ENCODE results near the gene SLC25A23. TPM values are rescaled to one million over a fixed set of nuclear protein-coding genes. Genes with fewer than 3 reads are reported as not detected.

Gene SLC25A23
- total and polyA plus RNA-seq, 11 donors, result 64.4 to 208 (median 114) TPM

DNA sequence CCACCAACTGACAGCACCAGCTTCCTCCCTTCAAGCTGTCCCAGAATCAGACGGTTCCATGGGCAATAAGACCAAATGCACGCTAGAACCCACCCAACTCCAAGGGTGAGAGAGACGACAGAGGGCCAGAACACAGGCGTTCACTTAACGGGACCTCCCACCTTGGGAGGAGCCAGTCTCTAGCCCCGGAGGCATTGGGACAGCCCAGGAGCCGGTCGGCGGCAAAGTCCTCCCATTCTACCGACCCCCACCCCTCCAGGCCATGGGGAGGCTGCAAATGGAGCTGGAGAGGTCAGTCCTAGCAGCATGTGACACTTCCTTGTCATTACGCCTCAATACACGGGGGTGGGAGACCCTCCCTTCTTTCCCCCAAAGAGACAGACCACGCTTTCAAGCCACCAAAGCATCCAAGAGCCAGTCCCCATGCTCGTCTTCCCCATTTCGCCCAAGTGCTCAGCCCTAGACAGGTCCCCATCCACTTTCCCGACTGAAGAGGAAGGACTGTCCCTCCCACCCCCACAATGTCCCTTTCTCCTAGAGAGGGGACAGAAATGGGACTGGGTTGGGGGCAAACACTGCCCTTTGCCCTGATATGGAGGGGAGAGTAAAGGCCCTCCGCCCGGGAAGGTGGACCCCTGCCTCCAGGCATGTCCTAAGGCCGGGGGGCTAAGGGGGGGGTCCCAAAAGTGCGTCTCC lies 35.9 kb downstream of the SLC25A23 start:
- Histone ChIP-seq H3K9me3 (no peaks in the 10 kb centered on the region), H3K4me1 (peaks cover 0 to 41% (median 21%) of the 10 kb centered on the region in 12 donors), H3K4me3 (peak overlapping the region; percentile 63 to 96 (median 78)), H3K27ac (peak overlapping the region in 11 of 12 donors; percentile 25 to 78 (median 71)), H3K36me3 (peaks cover 0 to 38% (median 31%) of the 10 kb centered on the region in 9 donors), H3K27me3 (no peaks in the 10 kb centered on the region)
- intact Hi-C loops (cut with DNase I), result loop anchor here in 3 of 10 donors (2.0 to 5.0 kb wide), 3 partner anchors 31 to 51 kb away; partner anchors contain the start of genes ALKBH7 (in 3 of the 3) and GTF2F1 (in 1 of the 3)
- WGBS, 4 donors, result 1 to 3% (median 2%) methylated on average over 8 to 20 of the region's 20 CpGs
- TF ChIP-seq, protein P1, sequence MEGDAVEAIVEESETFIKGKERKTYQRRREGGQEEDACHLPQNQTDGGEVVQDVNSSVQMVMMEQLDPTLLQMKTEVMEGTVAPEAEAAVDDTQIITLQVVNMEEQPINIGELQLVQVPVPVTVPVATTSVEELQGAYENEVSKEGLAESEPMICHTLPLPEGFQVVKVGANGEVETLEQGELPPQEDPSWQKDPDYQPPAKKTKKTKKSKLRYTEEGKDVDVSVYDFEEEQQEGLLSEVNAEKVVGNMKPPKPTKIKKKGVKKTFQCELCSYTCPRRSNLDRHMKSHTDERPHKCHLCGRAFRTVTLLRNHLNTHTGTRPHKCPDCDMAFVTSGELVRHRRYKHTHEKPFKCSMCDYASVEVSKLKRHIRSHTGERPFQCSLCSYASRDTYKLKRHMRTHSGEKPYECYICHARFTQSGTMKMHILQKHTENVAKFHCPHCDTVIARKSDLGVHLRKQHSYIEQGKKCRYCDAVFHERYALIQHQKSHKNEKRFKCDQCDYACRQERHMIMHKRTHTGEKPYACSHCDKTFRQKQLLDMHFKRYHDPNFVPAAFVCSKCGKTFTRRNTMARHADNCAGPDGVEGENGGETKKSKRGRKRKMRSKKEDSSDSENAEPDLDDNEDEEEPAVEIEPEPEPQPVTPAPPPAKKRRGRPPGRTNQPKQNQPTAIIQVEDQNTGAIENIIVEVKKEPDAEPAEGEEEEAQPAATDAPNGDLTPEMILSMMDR (IDR thresholded peaks at IDR 0.05), result no peak
- no peak for TF ChIP-seq POLR2A (IDR thresholded peaks at IDR 0.05)
- ATAC-seq (no peak), DNase-seq (peak in 1 of 5 donors; percentile 36)

DNA sequence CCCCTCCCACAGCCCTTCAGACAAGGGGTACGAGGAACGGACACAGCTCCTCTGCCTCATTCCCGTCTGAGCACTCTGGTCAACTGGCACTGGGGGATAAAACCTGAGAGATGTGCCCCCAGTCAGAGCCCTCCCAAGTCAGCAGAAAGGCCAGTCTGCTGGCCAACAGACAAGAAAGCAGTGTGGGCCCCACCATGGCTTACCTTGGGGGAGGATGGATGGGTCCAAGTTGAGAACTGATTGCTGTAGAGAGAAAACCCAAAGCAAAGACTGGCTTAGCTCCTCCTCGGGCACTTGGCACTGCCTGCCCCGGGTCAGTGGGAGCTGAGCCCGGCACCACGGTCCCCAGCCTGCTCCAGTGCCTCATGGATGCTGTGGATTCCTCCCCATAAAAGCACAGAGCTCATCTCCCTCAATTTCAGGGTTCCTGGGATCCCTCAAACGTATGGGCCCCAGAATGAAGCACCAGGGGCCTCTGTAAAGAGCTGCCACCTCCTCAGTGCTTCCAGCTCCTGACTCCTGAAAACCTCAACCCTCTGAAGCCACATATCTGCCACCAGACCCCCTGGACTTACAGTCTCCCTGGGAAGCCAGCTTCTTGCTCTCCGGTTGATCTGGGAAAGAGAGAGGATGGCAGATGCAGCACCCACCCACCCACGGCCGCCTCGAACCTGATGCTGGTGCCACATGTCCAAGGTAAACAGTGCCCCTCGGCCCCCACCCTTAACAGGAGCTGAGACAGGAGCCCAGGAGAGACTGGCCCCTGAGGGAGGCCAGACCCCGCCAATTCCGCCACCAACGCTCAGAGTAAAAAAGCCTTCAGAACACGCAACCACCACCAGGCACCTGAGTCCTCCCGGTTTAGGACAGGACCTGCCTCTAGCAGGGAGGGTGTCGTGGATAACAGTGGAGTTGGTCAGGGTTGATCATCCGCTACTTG lies 38.2 kb downstream of the SLC25A23 start:
- WGBS, 4 donors, result 75 to 80% (median 78%) methylated on average over 19 to 20 of the region's 20 CpGs
- no peak for TF ChIP-seq POLR2A (IDR thresholded peaks at IDR 0.05)
- TF ChIP-seq, protein P1 (IDR thresholded peaks at IDR 0.05), result no peak
- Histone ChIP-seq H3K27me3 (no peaks in the 10 kb centered on the region), H3K9me3 (no peaks in the 10 kb centered on the region), H3K4me1 (peaks cover 0 to 41% (median 21%) of the 10 kb centered on the region in 12 donors), H3K4me3 (no peak overlapping the region), H3K27ac (no peak overlapping the region), H3K36me3 (peaks cover 0 to 61% (median 54%) of the 10 kb centered on the region in 9 donors)
- intact Hi-C loops (cut with DNase I), result loop anchor here in 1 of 10 donors (5.0 kb wide), 1 partner anchor 49 kb away; the partner anchor contains the start of gene ALKBH7
- ATAC-seq (no peak), DNase-seq (no peak)

DNA sequence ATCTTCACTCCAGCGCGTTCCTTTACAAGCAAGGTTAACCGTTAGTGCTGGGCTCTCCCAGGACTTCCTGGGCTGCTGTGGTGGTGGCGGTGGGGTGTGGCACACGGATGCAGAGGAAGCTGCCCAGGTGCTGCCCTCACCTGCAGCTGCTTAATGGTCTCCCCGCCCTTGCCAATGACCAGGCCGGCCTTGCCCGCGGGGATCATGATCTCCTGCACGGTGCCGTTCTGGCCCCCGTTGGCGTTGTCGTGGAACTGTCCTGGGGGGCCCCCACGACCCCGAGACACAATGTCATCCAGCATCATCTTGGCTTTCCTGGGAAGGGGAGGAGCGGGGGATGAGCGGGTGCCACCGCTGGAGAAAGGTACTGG lies 41.0 kb downstream of the SLC25A23 start:
- no peak for TF ChIP-seq POLR2A (IDR thresholded peaks at IDR 0.05)
- TF ChIP-seq, protein P1 (IDR thresholded peaks at IDR 0.05), result no peak
- peaks cover 0 to 87% (median 81%) of the 10 kb centered on the region in 9 donors for H3K36me3 ChIP-seq
- H3K4me3 ChIP-seq, result no peak overlapping the region
- no peak for DNase-seq
- no peaks in the 10 kb centered on the region for H3K9me3 ChIP-seq
- WGBS, 4 donors, result 92 to 99% (median 94%) methylated on average over 7 to 19 of the region's 19 CpGs
- H3K27me3 ChIP-seq, result no peaks in the 10 kb centered on the region
- no peak for ATAC-seq
- intact Hi-C loops (cut with DNase I), result loop anchor here in 1 of 10 donors (10.0 kb wide), 1 partner anchor 214 kb away; no protein-coding TSS in a partner anchor
- H3K27ac ChIP-seq, result no peak overlapping the region
- H3K4me1 ChIP-seq, result peaks cover 0 to 30% (median 16%) of the 10 kb centered on the region in 12 donors

All from heart left ventricle (tissue), 16 donors.